Glomerular visceral epithelial cell (primary cell): Measurements from ENCODE around the gene SLC8A3.
"Not testable (repeated sequence)": the region's sequence is repeated elsewhere in the genome, so short reads cannot be mapped to it uniquely, and the experiment has no call there.

ENCODE experiments used
- DNase-seq: peaks from one replicate; pipeline ENCODE4 v3.0.0-alpha.2; 2016; ENCODE audit errors: extremely low spot score

The SLC8A3 gene, protein sequence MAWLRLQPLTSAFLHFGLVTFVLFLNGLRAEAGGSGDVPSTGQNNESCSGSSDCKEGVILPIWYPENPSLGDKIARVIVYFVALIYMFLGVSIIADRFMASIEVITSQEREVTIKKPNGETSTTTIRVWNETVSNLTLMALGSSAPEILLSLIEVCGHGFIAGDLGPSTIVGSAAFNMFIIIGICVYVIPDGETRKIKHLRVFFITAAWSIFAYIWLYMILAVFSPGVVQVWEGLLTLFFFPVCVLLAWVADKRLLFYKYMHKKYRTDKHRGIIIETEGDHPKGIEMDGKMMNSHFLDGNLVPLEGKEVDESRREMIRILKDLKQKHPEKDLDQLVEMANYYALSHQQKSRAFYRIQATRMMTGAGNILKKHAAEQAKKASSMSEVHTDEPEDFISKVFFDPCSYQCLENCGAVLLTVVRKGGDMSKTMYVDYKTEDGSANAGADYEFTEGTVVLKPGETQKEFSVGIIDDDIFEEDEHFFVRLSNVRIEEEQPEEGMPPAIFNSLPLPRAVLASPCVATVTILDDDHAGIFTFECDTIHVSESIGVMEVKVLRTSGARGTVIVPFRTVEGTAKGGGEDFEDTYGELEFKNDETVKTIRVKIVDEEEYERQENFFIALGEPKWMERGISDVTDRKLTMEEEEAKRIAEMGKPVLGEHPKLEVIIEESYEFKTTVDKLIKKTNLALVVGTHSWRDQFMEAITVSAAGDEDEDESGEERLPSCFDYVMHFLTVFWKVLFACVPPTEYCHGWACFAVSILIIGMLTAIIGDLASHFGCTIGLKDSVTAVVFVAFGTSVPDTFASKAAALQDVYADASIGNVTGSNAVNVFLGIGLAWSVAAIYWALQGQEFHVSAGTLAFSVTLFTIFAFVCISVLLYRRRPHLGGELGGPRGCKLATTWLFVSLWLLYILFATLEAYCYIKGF

DNA sequence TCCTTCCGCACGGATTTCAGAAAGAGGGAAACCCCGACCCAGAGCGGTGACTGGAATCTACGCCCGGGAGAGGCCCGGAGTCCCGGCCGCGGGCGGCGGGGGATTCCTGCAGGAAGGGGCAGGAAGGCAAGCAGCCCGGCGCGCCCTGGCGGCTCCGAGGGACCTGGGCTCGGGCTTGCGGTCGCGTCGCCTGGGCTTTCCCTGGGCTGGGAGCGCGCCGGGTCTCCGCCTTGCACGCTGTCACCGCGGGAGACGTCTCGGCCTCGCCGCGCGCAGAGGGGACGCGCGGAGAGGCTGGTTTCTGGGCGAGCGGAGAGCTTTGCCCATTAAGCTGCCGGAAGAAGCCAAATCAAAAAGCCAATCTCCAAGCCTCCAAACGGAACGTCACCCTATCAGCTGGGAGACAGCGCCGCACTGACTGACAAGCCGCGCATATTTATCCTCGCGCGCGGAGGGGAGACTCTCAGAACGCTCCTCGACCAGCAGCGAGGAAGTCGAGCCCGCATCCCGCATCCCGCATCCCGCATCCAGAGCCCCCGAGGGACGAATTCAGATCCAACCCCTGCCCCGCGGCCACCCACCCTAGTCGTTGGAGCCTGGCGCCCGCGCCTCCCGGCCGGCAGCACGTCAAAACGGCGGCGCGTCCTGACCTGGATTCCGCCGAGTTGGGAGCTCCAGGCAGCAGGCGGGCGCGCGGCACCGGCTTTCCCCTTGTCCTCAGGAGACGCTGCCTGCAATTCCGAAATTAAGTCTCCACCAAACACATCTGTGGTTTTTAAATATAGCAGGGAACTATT is at the start of gene SLC8A3:
Gene SLC8A3, minus strand, starts transcription at position 293 of the 797 bp plus-strand sequence. CDS start 20,529 bp downstream, outside the sequence.
- peak; percentile 32 for DNase-seq

GRCh38 chr14:70237710-70238109 is 49.0 kb upstream of the SLC8A3 start:
- DNase-seq, result no peak

DNA sequence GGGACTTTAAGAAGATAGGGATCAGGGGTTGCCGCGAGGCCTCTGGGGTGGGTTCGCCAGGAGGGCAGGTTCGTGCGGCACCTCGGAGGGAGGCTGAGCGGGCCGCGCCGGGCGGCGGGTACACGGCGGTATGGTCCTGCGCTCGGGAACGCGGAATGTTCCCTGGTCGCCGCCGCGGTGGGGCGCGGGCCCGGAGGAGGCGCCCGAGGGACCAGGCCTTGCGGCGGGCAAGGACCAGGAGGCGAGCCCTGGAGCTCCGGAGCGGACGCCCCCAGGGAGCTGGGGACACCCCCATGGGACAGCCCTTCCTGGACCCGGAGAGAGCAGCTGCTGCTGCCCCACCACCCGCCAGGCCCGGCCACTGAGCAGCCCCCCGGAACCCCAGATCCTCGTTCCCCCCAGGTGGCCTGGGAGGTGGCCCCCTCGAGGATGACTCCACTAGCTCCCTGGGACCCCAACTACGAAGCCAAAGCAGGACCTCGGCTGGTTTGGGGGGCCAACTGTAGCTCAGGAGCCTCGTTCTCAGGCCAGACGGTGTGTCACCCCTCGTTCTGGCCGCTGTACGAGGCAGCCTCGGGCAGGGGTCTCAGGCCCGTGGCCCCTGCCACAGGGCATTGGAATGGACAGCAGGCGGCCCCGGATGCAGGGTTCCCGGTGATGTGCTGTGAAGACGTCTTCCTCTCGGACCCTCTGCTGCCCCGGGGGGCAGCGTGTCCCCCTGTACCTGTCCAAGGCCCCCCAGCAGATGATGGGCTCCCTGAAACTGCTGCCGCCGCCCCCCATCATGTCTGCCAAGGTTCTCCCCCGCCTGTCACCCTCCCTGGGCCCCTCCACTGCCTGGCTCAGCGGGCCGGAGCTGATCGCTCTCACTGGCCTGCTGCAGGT is 45.6 kb upstream of the SLC8A3 start:
- DNase-seq, result no peak

- not testable (repeated sequence) for DNase-seq
Observed at GRCh38 chr14:70231756-70232544, 43.2 kb upstream of the SLC8A3 start.

DNA sequence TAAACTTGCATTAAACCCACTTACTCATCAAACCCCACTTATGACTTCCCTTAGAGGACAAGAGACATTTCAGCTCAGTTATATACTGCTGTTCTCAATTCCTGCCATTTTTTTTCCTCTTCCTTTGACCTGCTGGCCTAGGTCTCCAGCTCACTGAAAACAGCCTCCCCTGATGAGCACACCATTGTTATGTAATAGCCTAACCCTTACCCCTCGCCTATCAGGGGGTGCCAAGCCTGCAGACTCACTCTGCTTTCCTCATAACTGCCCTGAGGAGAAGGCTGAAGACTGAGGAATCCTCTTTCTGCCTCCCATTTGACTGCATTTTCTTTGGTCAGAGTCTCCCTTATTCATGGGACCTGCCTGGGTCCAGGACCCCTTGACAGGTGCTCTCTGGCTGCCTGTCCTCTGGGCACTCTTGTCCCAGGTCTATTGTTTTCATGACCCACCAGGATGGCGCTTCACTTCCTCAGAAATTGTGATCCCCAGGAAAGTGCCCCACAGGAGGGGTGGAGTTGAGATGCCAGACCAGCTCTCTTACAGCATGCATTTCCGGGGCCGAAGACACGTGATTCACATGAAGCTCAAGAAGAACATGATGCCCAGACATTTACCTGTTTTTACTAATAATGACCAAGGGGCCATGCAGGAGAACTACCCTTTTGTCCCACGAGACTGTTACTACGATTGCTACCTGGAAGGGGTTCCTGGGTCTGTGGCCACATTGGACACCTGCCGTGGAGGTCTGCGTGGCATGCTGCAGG is 41.3 kb upstream of the SLC8A3 start:
- DNase-seq, result not testable (repeated sequence)

DNA sequence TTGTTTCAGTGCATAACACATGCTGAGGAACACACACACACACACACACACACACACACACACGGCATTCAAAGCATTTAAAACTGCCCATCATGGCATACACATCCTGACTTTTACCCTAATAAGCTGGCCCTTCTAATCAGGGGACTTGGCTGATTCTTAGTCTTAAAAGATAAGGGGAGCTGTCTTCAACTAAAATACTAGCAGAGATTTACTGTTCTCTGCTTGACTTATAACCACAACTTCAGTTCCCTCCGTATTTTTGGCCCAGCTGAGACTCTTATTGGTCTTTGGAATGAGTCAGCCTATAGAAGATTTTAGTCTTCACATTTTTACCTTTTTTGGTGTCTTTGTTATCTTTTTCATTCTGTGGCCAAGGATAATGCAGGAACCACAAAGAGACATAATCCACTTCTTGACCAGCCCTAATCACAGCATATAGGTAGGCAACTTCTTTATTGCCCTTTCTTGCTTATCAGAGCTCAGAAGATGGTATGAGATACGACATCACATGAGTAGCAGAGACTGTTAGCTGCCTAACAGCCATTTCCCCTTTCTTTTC is 25.1 kb upstream of the SLC8A3 start:
- no peak for DNase-seq

GRCh38 chr14:70212752-70213151 is 24.0 kb upstream of the SLC8A3 start:
- DNase-seq, result no peak

DNA sequence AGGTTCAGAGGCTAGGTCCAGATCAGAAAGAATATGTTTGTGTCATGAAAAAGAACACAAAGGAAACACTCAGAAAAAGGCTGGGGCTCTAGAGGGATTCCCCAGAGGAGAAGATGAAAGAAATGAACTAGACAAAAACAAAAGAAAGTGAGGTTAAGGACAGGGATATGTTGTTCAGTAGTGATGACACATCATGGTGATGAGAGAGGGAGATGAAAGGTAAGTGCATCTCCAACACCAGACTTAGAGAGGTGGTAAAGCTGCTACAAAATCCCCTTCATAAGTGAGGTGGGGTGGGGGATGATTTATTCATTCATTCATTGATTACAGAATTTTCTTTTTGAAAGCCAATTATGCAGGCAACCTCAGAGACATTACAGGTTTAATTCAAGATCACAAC is 19.6 kb upstream of the SLC8A3 start:
- DNase-seq, result no peak

- DNase-seq, result no peak
Observed at GRCh38 chr14:70203686-70204085, 14.9 kb upstream of the SLC8A3 start.

DNA sequence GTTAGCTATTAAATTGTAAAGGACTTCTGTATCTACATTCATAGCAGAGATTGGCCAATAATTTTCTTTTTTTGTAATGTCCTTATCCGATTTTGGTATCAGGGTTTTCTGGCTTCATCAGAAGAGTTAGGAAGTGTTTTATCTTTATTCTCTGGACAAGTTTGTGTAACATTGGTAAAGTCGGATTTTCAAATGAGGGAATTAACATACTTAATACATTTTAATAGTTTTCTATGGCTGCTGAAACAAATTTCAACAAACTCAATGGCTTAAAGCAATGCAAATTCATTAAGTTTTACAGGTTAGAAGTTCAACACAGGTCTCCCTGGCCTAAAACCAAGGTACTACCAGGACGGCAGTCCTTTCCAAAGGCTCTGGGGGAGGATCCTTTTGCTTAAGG is 13.2 kb upstream of the SLC8A3 start:
- DNase-seq, result no peak

GRCh38 chr14:70193396-70193795 is 4.6 kb upstream of the SLC8A3 start:
- no peak for DNase-seq

GRCh38 chr14:70192915-70193314 is 4.2 kb upstream of the SLC8A3 start:
- DNase-seq, result no peak

- DNase-seq, result no peak
Observed at GRCh38 chr14:70190156-70190555, 1.4 kb upstream of the SLC8A3 start.

DNA sequence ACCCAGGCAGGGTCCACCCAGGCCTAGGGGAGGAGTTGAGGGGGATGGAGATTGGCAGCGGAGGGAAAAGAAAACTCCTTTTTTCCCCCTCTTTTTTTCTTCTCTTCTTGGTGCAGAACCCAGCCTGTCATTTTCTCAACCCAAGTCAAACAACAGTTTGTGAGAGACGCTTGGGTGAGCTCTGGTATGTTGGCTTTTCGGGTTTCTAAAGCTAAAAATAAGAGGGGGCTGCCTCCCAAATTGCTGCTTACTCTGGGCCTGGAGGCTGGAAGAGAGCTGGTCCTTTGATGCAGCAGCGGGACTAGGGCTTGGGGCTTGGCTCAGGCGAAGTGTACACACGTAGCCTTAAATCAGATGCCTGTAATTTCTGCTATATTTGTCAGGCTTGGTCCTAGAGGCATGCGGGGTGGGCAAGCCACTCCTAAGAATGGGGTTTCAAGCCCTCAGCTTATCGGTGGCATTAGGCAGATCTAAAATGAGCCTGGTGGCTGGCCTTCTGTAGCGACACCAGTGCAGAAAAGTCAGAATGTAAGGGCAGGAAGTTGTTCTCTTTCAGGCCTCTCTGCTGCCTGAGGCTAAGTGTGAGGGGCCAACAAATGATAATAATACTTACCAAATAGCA is 816 bp upstream of the SLC8A3 start:
- no peak for DNase-seq

DNA sequence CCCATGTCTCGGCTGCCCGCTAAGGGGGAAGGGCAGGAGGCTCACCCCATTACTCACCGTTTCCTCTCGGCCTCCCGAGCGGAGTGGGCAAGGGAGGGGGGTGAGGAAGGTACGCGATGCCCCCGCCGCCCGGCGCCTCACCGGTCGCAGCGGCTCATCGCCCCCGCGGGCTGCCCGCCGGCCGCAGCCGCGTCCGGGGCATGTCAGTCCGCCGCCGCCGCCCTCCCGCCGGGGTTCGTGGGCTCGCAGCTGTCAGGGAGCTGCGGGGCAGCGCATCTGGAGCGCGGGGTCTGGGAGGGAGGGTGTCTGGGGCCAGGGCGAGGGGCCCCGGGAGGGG is 461 bp downstream of the SLC8A3 start:
- DNase-seq, result peak; percentile 4

DNA sequence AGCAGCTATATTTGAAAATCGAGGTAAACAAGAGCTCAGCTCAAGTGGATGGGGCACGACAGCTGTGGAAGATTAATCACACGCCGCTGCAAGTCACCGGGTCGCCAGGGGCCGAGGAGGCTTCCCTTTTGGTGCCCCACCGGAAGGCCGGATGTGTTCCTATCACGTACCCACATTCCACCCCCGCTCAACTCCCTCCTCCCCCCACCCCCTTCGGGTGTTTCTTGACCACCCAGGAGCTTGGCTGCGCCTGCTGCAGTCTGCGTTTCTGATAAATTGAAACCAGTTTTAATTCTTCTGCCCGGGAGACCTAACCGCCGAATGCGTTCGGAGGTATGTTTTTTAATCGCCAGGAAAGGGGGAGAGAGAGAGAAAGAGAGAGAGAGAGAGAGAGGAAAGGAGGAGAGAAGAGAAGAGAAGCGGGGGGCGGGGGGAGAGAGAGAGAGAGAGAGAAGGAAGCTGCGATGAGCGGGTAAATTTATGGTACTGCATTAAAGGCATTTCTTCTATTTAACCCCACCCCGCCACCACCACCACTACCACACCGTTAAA is 1.8 kb downstream of the SLC8A3 start:
- DNase-seq, result no peak

DNA sequence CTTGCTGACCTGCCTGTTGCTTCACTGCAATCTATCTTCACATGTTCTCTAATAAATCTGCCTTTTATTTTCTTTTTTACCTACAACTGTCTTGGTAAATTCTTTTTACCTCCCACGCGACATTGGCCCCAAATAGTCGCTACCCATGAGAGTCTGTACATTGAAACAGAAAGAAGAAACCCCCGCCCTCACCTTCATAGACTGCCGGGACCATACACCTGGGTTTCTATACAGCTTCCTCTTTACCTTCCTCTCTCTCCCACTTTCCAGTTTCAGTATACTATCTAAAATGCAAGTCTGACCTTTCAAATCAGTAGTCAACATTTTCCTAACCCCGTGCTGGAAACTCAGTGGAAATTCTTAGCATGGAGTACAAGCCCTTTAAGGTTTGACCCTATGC is 4.8 kb downstream of the SLC8A3 start:
- DNase-seq, result no peak

DNA sequence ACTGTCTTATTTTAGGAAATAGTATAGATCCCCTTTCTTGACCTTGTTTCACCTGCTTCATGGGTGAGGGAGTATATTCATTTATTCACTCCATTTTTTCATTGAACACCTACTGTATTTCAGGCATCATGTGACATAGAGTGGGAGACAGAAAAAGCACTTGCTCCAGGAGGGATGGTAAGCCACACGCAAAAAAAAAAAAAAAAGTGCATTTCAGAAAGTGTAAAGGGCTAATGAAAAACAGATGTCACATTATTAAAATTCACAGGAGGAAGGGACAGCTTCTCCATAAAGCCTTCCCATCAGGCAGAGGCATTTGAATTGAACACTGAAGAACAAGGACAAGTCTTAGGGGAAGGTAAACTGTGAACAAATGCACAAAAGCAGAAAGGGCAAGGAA is 7.5 kb downstream of the SLC8A3 start:
- no peak for DNase-seq
